Ovary (tissue), 9 donors: ENCODE results near the gene TMEM182. TPM values are rescaled to one million over a fixed set of nuclear protein-coding genes. Genes with fewer than 3 reads are reported as not detected.
A peak's percentile ranks its signal among the peaks of the same experiment; 100 is the strongest.

Experiments used
- DNase-seq, 5 donors: peaks; one replicate each; pipeline ENCODE4 v3.0.0-alpha.2; 2019 to 2020
- H3K27ac ChIP-seq, 2 donors: fragments of 200-600 bp; one replicate each; pipeline versions ENCODE4 v1.5.1 to v1.8.0; 2019 to 2022
- H3K27me3 ChIP-seq: fragments of 200-600 bp; one replicate; pipeline ENCODE4 v1.8.0; 2022
- H3K36me3 ChIP-seq: fragments of 200-600 bp; sonication (generic); one replicate; pipeline ENCODE4 v1.5.1; 2019
- H3K4me1 ChIP-seq: one replicate; pipeline ENCODE4 v1.8.1; 2013; ENCODE audit warnings: mild to moderate bottlenecking, moderate library complexity; ENCODE audit not compliant: insufficient read depth
- H3K4me3 ChIP-seq: fragments of 200-600 bp; sonication (generic); one replicate; pipeline ENCODE4 v1.5.1; 2017
- H3K9me3 ChIP-seq, 2 donors: fragments of 200-600 bp in 1 of 2; sonication (generic) in 1 of 2; one replicate each; pipeline versions ENCODE4 v1.5.1 to v1.8.1; 2013 to 2019; ENCODE audit warnings: mild to moderate bottlenecking in 1 of 2, moderate library complexity in 1 of 2
- CTCF ChIP-seq, 3 donors: fragments of 450-650 bp in 2 of 3; fragments of 200-600 bp in 1 of 3; IDR thresholded peaks; one replicate each; pipeline versions ENCODE4 v1.5.1 to v1.8.0; 2016 to 2022; ENCODE audit warnings: antibody characterized with exemption in 3 of 3, mild to moderate bottlenecking in 1 of 3
- EP300 ChIP-seq: sonication (generic); formaldehyde crosslinking; IDR thresholded peaks from one replicate; pipeline ENCODE4 v1.6.1; 2017; ENCODE audit warnings: antibody characterized with exemption
- POLR2A ChIP-seq: fragments of 450-650 bp; IDR thresholded peaks from one replicate; pipeline ENCODE4 v1.6.1; 2017; ENCODE audit warnings: antibody characterized with exemption, mild to moderate bottlenecking, moderate library complexity
- WGBS, 3 donors: extraction: QIAGEN DNeasy Blood & Tissue Kit in 1 of 3; methylation state at CpG; one replicate each; pipeline versions ENCODE4 v1.1.5 to v1.1.7; 2013 to 2017; 5-methylcytosine and 5-hydroxymethylcytosine counted together
- intact Hi-C, 4 donors: fragments of 100-400 bp; cut with DNase I; formaldehyde crosslinking; loops; one replicate each; pipeline versions ENCODE4 v1.11.0 to v1.15.1; 2022 to 2023
- polyA plus RNA-seq, 2 donors: library from polyadenylated mRNA; stranded (reverse); fragments of 200-250 nt in 1 of 2; fragments of 350-450 nt in 1 of 2; fragmentation: Illumina TruSeq in 1 of 2; extraction: RNeasy Lipid Tissue Mini Kit (QIAGEN cat#74804) in 1 of 2; gene quantifications; one replicate each; pipeline ENCODE4 v1.2.3, GENCODE V29; 2013 to 2014
- total RNA-seq, 7 donors: library from RNA; depleted of rRNA in 2 of 7; stranded (reverse); fragments of >200 nt in 2 of 7; fragmentation: NEBNext Ultra II Directional in 3 of 7; extraction: Animal tissue kit (Norgen Biotek cat#: 25700) in 3 of 7; gene quantifications; one replicate each; pipeline versions ENCODE4 v1.1.0 to v1.2.4, GENCODE V29; 2016 to 2023
- donor health status: DM: no; HTN: no; CAD: no; lungs with moderate emphysema.
- donor health status: DM: no; HTN: no; CAD: no.
- donor health status: Bipolar disorder and iron deficiency.
- donor health status: DM: yes; HTN: yes; CAD: no.
- donor health status: DM: no; HTN: no; CAD: no.
- donor health status: DM: yes; HTN: yes; CAD: no.

TMEM182 gene
- total and polyA plus RNA-seq, 9 donors, result 0.91 to 4.0 (median 2.3) TPM

GRCh38 chr2:102803041-102803896 lies 41.4 kb downstream of the TMEM182 start:
- Histone ChIP-seq H3K9me3 (peaks cover 0 to 3% of the 10 kb centered on the region in 2 donors), H3K36me3 (no peaks in the 10 kb centered on the region), H3K27ac (no peak overlapping the region), H3K4me3 (no peak overlapping the region), H3K27me3 (no peaks in the 10 kb centered on the region), H3K4me1 (no peaks in the 10 kb centered on the region)
- intact Hi-C loops, result no loop called here
- DNase-seq, result no peak
- 90 to 93% (median 93%) methylated on average over 13 of the region's 13 CpGs for WGBS, 3 donors
- no peak for TF ChIP-seq CTCF (IDR thresholded peaks at IDR 0.05)
- TF ChIP-seq EP300, result no peak
- no peak for TF ChIP-seq POLR2A

GRCh38 chr2:102803897-102804217 lies 42.0 kb downstream of the TMEM182 start:
- peaks cover 0 to 3% of the 10 kb centered on the region in 2 donors for H3K9me3 ChIP-seq
- TF ChIP-seq POLR2A (no peak), EP300 (no peak), CTCF (IDR thresholded peaks at IDR 0.05) (no peak)
- H3K4me3 ChIP-seq, result no peak overlapping the region
- H3K27ac ChIP-seq, result no peak overlapping the region
- H3K4me1 ChIP-seq, result no peaks in the 10 kb centered on the region
- no peaks in the 10 kb centered on the region for H3K27me3 ChIP-seq
- DNase-seq, result no peak
- intact Hi-C loops, result no loop called here
- no peaks in the 10 kb centered on the region for H3K36me3 ChIP-seq
- 94 to 98% (median 96%) methylated on average over 5 of the region's 5 CpGs for WGBS, 3 donors

- intact Hi-C loops, result no loop called here
- Histone ChIP-seq H3K4me3 (no peak overlapping the region), H3K27me3 (no peaks in the 10 kb centered on the region), H3K4me1 (no peaks in the 10 kb centered on the region), H3K27ac (no peak overlapping the region), H3K36me3 (no peaks in the 10 kb centered on the region), H3K9me3 (no peaks in the 10 kb centered on the region)
- 41 to 45% (median 42%) methylated on average over 9 of the region's 9 CpGs for WGBS, 3 donors
- no peak for TF ChIP-seq POLR2A
- TF ChIP-seq CTCF (IDR thresholded peaks at IDR 0.05), result no peak
- TF ChIP-seq EP300, result no peak
- peak; percentile 23 to 63 (median 37) for DNase-seq
Measured at GRCh38 chr2:102806250-102806837, 44.5 kb downstream of the TMEM182 start.

- Histone ChIP-seq H3K9me3 (no peaks in the 10 kb centered on the region), H3K27me3 (no peaks in the 10 kb centered on the region), H3K36me3 (no peaks in the 10 kb centered on the region), H3K27ac (no peak overlapping the region), H3K4me3 (no peak overlapping the region), H3K4me1 (no peaks in the 10 kb centered on the region)
- 69 to 76% (median 75%) methylated on average over 9 of the region's 9 CpGs for WGBS, 3 donors
- intact Hi-C loops, result no loop called here
- DNase-seq, result no peak
- TF ChIP-seq POLR2A, result no peak
- TF ChIP-seq EP300, result no peak
- TF ChIP-seq CTCF (IDR thresholded peaks at IDR 0.05), result no peak
Measured at GRCh38 chr2:102809291-102810189, 47.7 kb downstream of the TMEM182 start.
